D341Med (cell line): Measurements from ENCODE around the gene TMEM132C.
"Not testable (repeated sequence)": the region's sequence is repeated elsewhere in the genome, so short reads cannot be mapped to it uniquely, and the experiment has no call there.

Source experiments
- DNase-seq: peaks from one replicate; pipeline ENCODE4 v3.0.0; 2012; ENCODE audit warnings: low spot score

The TMEM132C gene

DNA sequence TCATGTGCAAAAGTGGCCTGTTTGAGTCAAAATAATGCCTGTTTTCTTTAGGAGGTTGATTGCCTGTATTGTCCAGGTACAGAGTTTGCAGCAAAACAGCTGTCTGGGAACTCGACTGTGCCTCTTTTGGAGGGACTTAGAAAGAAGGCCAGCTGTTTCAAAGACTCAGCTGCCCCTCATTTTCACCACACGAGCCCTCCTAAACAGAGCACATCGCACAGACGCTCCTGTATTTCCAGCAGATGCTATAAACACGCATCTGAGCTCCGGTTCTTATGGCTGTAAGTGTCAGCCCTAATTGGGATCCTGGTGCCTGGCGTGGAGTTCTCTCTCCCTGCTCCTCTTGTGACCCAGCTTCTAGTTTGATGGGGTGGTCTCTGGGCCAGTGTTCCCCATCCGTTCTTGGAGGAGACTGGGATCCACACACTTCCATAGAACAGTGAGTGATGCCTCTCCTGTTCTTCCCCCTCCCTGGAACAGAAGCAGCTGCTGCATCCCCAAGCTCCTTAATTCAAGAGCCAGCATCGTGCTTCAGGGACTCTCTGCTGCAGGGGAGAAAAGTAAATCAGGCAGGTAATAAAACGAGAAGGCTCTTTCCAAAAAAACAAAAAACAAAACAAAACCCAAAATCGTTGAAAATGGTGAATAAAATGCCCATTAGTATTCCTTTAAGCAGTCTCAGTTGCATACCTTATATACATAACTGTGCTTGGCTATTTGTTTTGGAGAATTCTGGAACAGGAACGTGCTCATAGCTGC lies 287.8 kb downstream of the TMEM132C start:
- DNase-seq: no peak

DNA sequence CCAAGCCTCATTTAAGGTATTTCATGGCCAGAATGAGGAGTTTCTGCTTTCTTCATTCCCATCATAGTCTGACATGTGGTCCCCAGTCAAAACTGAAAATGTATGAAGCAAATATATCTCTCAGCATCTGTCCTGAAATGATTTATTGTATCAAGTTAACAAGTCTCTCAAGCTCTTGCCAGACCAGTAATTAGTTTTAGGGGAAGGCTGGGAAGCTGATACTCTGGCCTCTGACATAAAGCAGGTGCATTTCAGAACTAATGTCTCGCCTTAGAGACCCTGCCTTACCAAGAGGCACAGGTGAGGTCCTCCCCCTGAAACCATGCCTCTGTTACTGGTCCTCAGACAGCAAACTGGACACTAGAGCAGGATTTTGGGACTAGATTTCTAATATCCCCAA lies 290.3 kb downstream of the TMEM132C start:
- DNase-seq: no peak

DNA sequence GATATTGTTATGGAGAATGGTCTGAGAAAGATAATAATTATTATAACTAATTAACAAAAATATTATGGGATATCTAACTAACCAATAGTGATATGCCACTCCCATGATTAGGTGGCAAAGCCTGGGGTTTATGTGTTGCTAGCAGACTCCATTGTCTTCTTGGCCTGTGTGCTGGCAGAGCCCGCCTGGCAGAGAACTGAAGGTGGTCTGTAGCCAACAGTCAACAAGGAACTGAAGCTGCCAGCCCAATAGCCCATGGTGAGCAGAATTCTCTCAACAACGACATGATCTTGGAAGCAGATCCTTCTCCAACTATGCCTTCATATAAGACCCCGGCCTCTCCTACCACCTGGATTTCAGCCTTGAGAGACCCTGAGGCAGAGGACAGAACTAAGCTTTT lies 298.0 kb downstream of the TMEM132C start:
- no peak for DNase-seq

DNA sequence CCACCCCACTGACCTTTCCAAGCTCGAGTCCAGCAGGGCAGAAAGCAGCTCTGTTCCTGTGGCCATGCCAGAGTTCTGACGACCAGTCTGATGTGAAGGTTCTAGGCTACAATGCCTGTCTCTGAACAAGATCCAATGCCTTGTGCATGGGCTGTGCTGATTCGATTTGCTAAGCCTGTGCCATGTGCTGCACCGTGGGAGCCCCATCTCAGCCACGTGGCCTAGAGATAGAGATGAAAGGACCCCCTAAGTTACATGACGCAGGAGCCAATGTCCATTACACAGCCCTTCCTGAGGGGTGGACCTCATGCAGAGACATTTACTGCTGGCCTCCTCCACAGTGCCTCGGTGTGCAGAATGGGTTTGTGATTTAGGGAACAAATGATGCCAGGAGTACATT lies 300.8 kb downstream of the TMEM132C start:
- DNase-seq: no peak

DNA sequence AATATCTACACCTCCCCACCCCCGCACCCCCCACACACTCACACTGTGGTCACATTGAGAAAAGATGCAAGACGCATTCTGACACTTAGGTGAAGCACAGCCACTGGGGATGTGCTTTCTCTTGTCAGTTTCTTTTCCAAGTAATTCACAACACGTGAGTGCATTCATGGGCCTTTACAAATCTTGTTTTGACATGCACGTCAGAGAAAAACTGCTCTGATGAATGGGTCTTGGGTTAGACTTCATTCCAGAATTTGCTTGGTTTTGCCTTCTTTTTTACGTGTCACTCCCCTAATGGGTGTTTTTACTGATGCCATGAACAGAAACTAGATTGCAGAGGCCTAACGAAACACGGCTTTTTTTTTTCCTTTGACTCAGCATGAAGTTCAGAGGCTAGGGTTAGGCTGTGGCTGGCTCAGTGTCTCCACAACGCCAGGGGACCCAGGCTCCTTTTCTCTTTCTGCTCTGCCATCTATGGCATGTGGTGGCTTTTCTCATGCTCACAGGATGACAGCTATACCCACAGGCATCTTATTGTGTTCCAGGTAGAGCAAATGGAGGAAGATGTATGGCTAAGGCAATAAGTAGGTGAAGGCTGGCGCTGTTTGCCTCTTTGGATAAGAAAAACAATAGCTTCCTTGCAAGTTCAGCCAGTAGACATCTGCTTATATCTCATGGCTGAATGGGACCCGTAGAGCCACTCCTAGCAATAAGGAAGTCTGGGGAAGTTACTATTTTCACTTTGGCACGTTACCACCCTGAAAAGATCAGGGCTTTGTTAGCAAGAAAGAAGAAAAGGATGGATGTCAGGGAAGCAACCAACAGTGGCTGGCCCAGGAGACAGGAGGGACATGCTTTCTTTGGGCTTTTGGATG lies 303.5 kb downstream of the TMEM132C start:
- no peak for DNase-seq

DNA sequence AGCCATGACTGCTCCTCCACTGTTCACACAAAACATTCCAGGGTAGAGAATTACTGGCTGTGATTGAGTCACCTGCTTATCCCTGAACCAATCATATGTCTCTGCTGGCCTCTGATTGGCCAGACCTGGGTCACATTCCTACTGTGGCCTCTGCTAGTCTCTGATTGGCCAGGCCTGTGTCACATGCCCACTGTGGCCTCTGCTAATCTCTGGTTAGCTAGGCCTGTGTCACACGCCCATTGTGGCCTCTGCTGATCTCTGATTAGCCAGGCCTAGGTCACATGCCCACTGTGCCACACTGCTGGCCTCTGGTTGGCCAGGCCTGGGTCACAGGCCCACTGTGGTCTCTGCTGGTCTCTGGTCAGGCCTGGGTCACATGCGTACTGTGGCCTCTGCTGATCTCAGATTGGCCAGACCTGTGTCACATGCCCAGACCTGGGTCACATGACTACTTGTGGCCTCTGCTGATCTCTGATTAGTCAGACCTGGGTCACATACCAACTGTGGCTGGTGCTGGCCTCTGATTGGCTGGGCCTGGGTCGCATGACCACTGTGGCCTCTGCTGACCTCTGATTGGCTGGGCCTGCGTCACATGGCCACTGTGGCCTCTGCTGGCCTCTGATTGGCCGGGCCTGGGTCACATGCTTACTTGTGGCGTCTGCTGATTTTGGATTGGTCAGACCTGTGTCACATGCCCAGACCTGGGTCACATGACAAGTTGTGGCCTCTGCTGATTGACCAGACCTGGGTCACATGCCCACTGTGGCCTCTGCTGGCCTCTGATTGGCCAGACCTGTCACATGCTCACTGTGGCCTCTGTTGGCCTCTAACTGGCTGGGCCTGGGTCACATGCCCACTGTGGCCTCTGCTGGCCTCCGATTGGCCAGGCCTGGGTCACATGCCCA lies 305.2 kb downstream of the TMEM132C start:
- DNase-seq: no peak

DNA sequence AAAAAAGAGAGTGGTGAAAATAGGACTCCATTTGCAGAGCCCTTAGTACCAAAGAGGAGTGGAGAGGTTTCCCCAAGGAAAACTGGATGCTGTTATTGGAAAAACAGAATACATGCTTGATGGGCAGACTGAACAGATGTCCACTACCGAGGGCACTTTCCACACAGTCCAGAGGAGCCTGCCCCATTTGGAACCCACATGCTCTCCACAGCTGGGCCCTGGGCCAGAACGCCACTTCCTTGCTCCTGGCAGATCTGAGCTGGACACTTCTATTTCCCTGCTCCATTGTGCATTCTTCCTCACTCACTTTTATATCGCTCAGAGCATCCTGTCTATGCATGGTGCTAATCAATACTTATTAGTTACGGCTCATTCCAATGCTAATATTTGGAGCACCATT lies 306.9 kb downstream of the TMEM132C start:
- no peak for DNase-seq

DNA sequence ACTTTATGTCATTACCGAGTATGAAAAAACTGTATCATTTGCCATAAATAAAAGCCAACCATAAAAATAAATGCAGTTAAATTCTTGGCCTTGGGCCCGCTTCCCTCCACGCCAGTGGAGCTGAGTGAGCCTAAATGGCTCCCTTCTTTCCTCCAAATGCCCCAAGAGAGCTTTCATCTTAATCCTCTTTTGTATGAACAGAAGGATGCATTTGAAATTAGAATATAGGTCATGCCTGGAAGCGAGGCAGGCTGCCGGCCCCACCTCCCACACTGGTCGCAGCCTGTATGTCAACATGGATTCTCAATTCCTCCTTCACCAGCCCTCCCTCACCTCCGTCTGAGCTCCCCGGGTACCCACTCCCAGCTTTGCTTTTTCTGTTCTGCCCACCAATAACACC lies 311.1 kb downstream of the TMEM132C start:
- peak; percentile 80 for DNase-seq

DNA sequence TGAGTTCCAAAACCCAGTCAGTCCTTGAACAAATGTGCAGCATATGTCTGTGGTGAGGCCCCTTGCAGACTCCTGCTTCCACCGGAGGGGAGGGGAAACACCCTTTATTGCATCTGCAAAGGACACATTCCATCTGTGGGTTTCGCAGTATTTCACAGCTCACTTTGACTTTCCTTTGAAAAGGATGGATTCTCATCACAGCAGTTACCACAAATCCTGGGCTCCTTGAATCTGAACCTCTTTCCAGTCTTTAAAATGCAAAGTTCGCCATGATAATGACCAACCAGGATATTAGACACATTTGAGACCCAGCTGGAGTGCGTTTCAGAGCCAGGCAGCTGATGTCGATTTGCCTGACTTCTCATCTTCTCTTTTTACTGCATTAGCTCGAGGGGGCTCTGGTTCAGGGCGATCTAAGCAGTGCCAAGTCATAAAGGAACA lies 314.4 kb downstream of the TMEM132C start:
- DNase-seq: no peak

DNA sequence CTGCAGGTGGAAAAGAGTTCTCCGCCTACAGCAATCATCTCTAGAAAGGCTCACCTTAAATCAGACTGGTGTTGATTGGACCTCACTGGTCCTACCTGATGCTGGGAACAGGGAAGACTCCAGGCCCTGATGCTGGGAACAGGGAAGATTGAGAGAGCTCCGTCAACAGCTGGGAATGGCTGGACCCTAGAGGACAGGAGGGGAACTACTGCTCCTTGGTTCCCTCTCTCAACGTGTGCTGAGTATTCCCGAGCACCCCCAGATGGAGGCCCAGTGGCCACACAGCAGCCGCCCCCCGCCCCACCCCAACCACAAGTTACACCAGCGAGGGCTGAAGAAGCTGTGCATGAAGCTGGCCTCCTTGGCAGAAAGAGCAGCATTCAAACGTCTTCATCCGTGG lies 316.5 kb downstream of the TMEM132C start:
- DNase-seq: peak; percentile 51

DNA sequence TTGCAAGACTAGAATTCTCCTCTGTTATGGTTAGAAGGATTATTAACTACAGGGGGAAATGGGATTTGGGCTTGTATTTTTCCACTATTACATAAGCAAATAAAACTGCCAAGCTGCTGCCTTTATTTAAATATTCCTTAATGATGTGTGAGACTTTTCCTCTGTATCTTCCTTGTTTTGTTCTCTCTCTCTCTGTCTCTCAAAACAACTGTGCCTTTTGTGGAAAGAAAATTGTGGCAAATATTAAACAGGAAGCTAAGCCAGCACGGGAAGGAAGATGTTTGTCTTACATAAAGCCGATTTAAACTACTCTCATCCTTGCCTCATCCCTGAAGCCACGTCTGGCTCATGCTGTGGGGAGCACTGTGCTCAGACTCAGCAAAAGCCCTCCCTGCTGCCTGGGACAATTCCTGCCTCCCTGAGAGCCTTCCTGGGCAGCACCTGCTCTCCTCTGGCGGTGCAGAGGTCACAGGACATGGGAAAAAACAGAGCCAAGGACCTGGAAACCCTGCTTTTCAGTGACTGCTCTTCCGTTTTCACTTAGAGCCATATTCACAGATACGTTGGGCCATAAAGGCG lies 319.6 kb downstream of the TMEM132C start:
- peak; percentile 60 for DNase-seq

DNA sequence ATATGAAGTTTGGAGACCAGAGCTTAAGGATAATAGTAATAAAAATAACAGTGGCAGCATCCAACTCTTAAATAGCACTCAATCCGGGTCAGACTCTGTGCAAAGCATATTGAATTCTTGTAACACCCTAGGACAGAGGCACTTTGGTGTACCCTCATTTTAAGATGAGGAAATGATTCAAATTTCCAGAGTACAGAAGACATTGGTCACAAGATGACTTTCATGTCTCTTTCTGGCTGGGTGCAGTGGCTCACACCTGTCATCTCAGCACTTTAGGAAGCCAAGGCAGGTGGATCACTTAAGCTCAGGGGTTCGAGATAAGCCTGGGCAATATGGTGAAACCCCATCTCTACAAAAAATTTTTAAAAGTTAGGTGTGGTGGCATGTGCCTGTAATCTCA lies 320.9 kb downstream of the TMEM132C start:
- DNase-seq: no peak

DNA sequence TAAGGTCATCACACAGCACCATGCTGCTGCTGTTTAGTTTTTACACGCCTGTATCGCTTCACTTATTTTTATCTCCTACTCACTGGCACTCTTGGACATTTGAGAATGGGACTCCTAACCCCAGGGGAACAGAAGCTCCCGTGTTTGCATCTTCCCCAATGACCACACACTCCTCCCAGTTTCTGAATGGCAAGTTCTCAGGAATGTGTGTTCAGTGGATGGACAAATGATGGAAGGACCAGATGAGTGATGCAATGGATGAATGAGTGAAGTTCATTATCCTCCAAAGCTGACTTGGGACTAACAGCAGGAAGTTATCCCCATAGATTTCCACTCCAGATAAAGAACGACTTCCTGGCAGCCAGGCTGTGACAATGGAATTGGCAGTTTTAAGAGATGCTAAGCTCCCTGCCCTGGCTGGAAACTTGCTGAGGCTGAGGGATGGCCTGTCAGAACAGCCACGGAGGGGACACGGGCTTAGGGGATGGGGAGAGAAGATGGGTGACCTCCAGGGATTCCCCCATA lies 325.3 kb downstream of the TMEM132C start:
- DNase-seq: no peak

DNA sequence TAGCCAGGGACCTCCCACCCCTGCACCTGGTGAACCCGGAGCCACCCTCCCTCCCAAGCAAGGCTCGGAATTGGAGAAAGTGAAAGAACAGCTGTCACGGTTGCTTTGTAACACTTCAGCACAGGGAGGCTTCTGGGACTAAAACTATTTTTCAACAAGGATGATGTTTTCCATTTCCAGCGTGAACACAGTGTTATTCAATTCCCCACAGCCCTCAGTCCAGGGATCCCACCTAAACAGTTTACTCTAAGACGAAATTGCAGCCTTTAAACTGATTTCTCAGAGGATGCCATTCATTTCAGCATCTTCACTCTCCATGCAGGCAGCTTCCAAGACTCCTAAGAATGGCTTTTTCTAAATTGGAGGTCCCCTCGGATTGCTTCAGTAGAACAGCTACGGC lies 327.6 kb downstream of the TMEM132C start:
- no peak for DNase-seq

DNA sequence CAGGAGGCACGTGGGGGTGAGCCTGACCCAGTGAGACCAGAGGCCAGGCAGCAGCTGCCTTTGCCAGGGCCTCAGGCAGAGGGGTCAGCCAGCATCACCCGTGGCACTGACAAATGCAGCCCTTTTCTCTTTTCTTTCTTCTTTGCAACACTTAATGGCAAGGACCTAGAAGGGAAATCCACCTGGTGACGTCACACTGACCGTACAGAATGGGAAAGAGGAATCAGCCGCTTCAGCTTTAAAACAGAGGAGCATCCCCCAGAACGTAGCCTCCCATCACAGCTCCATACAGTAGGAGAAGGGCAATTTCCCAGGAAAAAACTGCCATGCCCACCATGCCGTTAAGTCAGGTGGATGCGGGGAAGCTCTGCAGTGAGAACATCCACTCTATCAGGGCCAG lies 328.6 kb downstream of the TMEM132C start:
- DNase-seq: no peak

DNA sequence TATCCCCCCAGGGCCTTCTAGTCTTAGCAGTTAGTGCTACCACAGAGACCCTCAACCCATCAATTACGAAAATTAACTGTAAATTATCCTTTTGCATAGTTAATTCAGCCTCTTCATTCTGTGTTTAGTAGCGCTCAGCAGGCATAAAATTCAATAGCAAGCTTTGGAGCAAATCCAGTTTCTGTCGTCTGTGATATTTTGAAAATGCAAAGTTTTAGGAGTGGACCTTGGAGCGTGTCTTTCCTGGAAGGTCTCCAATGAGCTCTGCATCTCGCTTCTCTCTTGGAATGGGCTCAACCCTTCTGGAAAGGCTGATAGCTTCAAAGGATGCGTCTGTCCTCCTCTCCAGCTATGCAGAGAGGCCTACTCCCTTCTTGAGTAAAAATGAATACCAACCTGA lies 333.9 kb downstream of the TMEM132C start:
- DNase-seq: no peak

DNA sequence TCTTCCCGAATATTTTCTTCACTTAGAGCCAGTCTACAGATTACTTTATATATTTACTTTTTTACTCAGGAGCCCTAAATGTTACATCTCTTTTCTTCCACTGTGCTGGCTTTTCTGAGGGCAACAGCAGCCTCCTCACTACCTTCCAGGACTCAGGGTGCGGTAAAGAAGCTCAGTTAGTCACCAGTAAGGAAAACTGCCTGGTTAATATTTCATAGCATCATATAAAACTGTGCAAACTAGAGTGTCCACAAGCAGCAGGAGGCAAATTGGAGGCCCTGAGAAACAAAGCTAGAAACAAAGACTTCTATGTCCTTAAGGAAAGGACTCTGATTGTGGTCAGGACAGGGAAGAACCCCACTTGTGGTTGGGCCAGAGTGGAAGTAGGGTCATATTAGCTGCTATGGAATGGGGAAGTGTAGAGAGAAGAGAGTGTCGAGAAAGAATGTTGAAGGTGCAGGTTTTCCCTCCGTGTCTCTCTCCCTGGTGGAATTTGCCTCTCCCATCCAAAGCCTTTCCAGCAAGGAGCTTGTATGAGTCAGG lies 336.7 kb downstream of the TMEM132C start:
- no peak for DNase-seq

DNA sequence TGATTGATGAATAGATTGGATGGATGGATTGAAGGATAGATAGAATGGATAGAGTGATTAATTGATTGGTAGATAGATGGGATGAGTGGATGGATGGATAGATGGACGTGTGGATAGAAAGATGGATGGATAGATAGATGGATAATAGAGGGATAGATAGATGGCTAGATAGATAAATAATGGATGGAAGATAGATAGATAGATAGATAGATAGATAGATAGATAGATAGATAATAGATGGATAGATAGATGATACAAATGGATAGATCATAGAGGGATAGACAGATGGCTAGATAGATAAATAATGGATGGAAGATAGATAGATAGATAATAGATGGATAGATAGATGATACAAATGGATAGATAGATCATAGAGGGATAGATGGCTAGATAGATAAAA lies 337.2 kb downstream of the TMEM132C start:
- not testable (repeated sequence) for DNase-seq

DNA sequence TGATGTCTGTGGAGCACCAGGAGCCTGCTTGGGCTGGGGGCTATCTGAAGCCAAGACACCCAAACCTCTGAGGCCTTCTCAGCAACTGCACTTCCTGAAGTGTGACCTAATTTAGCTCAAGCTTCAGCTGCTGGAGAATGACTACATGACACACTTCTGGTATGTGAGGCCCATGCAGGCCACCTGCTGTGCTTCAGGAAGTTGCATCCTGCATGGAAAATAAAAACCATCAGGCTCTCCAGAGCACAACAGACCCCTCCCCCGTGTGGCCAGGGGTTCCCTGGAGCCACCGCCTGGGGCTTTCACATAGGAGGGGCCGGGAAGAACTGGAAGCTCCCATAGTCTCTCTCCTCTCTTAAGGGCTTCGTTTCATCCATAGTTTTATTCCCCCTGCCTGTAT lies 339.1 kb downstream of the TMEM132C start:
- DNase-seq: no peak

DNA sequence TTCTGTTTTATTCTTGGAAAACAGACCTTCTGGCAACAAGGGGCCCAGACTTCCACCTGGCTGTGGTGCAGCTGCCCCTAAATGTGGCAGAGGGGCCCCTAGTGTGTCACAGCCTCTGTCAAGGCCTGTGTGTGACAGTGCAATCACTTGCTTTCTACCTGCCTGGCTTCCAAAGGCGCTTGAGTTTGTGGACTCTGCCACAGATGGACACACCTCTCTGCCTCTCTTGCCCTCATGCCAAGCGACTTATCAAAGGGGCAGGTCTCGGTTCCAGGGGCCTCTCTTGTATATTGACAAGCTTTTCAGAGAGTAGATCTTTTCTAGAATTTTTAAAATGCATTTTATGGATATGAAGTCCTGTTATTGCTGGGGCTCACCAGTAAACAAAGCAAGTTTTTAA lies 339.6 kb downstream of the TMEM132C start:
- no peak for DNase-seq

DNA sequence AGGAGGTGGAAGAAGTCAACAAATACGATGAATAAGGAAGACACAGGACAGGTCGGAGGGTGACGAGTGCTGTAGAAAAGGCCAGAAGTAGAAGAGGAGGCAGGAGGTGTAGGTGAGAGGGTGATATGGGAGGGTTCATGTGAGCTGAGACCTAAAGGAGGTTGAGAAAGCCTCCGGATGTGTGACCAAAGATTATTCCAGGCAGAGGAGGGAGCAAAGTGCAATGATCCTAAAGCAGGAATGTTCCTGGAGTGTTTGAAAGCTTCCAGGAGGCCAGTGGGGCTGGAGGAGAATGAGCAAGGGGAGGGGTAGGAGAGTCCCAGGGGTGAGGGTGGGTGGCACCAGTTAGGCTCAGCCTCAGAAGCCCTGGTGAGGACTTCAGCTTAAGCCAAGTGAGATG lies 340.0 kb downstream of the TMEM132C start:
- DNase-seq: no peak
